HG03045 (cell line): ENCODE data around the gene C11orf24.
"Not testable (repeated sequence)": the region's sequence is repeated elsewhere in the genome, so short reads cannot be mapped to it uniquely, and the experiment has no call there.

Experiments used
- ATAC-seq: cut with Tn5 transposase; IDR thresholded peaks from one replicate; pipeline ENCODE4 v1.9.1; 2021; ENCODE audit warnings: mild to moderate bottlenecking, moderate library complexity; ENCODE audit not compliant: unreplicated experiment

C11orf24 gene

GRCh38 chr11:68256331-68256741 is 15.4 kb downstream of the C11orf24 start:
- ATAC-seq = no peak

- ATAC-seq = no peak
Measured at GRCh38 chr11:68255526-68255925, 16.2 kb downstream of the C11orf24 start.

- no peak for ATAC-seq
Measured at GRCh38 chr11:68254421-68254820, 17.4 kb downstream of the C11orf24 start.

- ATAC-seq = no peak
Measured at GRCh38 chr11:68251765-68252164, 20.0 kb downstream of the C11orf24 start.

- ATAC-seq = not testable (repeated sequence)
Measured at GRCh38 chr11:68244912-68245311, 26.9 kb downstream of the C11orf24 start.

GRCh38 chr11:68243847-68244246 is 27.9 kb downstream of the C11orf24 start:
- ATAC-seq = not testable (repeated sequence)

- no peak for ATAC-seq
Measured at GRCh38 chr11:68242616-68243015, 29.2 kb downstream of the C11orf24 start.

GRCh38 chr11:68231621-68232020 is 40.2 kb downstream of the C11orf24 start:
- ATAC-seq = no peak

- no peak for ATAC-seq
Measured at GRCh38 chr11:68229601-68230000, 42.2 kb downstream of the C11orf24 start.

GRCh38 chr11:68226421-68226820 is 45.4 kb downstream of the C11orf24 start:
- no peak for ATAC-seq

- no peak for ATAC-seq
Measured at GRCh38 chr11:68224606-68225005, 47.2 kb downstream of the C11orf24 start.

- ATAC-seq = no peak
Measured at GRCh38 chr11:68223275-68223674, 48.5 kb downstream of the C11orf24 start.

- no peak for ATAC-seq
Measured at GRCh38 chr11:68221406-68221805, 50.4 kb downstream of the C11orf24 start.

GRCh38 chr11:68216171-68216938 is 55.4 kb downstream of the C11orf24 start:
- no peak for ATAC-seq

- no peak for ATAC-seq
Measured at GRCh38 chr11:68215524-68216170, 56.1 kb downstream of the C11orf24 start.

GRCh38 chr11:68215087-68215445 is 56.7 kb downstream of the C11orf24 start:
- no peak for ATAC-seq

- ATAC-seq = peak; percentile 1
Measured at GRCh38 chr11:68214173-68215086, 57.3 kb downstream of the C11orf24 start.

- peak; percentile 45 for ATAC-seq
Measured at GRCh38 chr11:68213555-68214172, 58.1 kb downstream of the C11orf24 start.

- ATAC-seq = peak; percentile 15
Measured at GRCh38 chr11:68213135-68213515, 58.6 kb downstream of the C11orf24 start, which contains the start of gene KMT5B. KMT5B (minus strand) TSS chr11:68213296; CDS start chr11:68190076, 23,220 bp downstream.

GRCh38 chr11:68212421-68213134 is 59.2 kb downstream of the C11orf24 start:
- peak; percentile 47 for ATAC-seq
